Measurements from ENCODE around the gene OARD1.

DNA sequence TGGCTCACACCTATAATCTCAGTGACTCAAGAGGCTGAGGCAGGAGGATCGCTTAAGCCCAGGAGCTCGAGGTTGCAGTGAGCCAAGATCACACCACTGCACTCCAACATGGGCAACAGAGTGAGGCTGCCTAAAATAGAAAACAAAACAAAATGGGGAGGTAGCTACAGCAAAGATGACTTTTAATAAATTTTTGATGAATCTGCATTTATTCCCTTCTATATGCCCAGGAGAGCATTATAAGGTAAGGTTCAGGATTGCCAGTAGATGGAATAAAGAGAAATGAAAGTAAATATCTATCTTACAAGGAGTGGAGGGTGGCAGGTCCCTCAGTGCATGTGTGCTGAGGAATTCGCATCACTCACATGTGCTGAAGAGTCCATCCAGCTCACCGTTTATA lies 57.4 kb downstream of the OARD1 start:
- TF ChIP-seq, protein P1, sequence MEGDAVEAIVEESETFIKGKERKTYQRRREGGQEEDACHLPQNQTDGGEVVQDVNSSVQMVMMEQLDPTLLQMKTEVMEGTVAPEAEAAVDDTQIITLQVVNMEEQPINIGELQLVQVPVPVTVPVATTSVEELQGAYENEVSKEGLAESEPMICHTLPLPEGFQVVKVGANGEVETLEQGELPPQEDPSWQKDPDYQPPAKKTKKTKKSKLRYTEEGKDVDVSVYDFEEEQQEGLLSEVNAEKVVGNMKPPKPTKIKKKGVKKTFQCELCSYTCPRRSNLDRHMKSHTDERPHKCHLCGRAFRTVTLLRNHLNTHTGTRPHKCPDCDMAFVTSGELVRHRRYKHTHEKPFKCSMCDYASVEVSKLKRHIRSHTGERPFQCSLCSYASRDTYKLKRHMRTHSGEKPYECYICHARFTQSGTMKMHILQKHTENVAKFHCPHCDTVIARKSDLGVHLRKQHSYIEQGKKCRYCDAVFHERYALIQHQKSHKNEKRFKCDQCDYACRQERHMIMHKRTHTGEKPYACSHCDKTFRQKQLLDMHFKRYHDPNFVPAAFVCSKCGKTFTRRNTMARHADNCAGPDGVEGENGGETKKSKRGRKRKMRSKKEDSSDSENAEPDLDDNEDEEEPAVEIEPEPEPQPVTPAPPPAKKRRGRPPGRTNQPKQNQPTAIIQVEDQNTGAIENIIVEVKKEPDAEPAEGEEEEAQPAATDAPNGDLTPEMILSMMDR (IDR thresholded peaks at IDR 0.05), result no peak
- TF ChIP-seq POLR2A (IDR thresholded peaks at IDR 0.05), result no peak
- no peak for TF ChIP-seq POLR2AphosphoS5 (IDR thresholded peaks at IDR 0.05)
